ENCODE data around the gene CD247.

Gene CD247

GRCh38 chr1:167465018-167465417 is 53.3 kb downstream of the CD247 start:
- no peak for TF ChIP-seq ESRRG (CRISPR knock-in tag; IDR thresholded peaks at IDR 0.05)
- TF ChIP-seq TOX (CRISPR knock-in tag; IDR thresholded peaks at IDR 0.05; ENCODE audit: borderline replicate concordance), result no peak
- no peak for TF ChIP-seq ZNF565 (CRISPR knock-in tag; conservative IDR thresholded peaks at IDR 0.05; ENCODE audit: low read depth)
- no peak for TF ChIP-seq TCF4 (CRISPR knock-in tag; IDR thresholded peaks at IDR 0.05; ENCODE audit: borderline replicate concordance)
- TF ChIP-seq OSR1 (CRISPR knock-in tag; IDR thresholded peaks at IDR 0.05), result no peak
- ATAC-seq, result no peak

DNA sequence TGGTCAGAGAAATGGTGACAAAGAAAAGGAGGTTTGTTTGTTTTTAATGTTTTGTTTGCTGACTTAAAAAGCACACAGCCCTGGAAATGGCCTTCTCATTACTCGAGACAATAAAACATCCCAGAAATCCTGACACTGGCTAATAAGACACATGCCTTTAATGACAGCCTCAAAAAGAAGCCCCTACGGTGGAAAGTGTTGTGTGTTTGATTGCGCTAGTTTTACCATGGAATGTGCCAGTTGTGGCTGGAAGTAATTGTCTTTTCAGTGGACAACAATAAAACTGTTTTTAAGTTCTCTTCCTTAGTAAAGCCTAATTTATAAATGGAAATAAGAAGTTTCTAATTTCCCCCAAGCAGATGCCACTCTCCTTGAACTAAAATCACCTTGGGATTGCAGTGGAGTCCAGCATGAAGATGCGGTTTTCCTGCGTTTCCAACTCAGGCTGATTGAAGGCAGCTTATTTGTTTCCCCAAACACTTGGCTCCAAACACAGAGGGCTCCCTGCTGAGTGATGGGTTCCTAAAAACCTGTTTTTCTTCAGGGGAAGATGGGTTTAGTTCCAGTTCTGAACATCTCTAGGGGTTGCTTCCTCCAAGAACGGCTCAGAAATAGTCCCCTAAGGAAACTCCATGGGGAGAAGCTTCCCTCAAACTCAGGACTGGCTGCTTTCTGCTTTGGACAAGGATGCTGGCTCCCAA is 54.3 kb downstream of the CD247 start:
- TF ChIP-seq ZFP30 (CRISPR knock-in tag; IDR thresholded peaks at IDR 0.05) (no peak), OSR1 (CRISPR knock-in tag; IDR thresholded peaks at IDR 0.05) (no peak), TOX (CRISPR knock-in tag; IDR thresholded peaks at IDR 0.05; ENCODE audit: borderline replicate concordance) (no peak), ZNF8 (CRISPR knock-in tag; IDR thresholded peaks at IDR 0.05) (no peak), ESRRG (CRISPR knock-in tag; IDR thresholded peaks at IDR 0.05) (no peak), ZFP3 (CRISPR knock-in tag; IDR thresholded peaks at IDR 0.05) (no peak), ZC3H10 (CRISPR knock-in tag; IDR thresholded peaks at IDR 0.05) (no peak), BACH2 (CRISPR knock-in tag; IDR thresholded peaks at IDR 0.05; ENCODE audit: borderline replicate concordance) (no peak), ZNF565 (CRISPR knock-in tag; conservative IDR thresholded peaks at IDR 0.05; ENCODE audit: low read depth) (no peak), PPARA (CRISPR knock-in tag; IDR thresholded peaks at IDR 0.05; ENCODE audit: borderline replicate concordance) (no peak), TCF4 (CRISPR knock-in tag; IDR thresholded peaks at IDR 0.05; ENCODE audit: borderline replicate concordance) (no peak)
- ATAC-seq, result no peak

DNA sequence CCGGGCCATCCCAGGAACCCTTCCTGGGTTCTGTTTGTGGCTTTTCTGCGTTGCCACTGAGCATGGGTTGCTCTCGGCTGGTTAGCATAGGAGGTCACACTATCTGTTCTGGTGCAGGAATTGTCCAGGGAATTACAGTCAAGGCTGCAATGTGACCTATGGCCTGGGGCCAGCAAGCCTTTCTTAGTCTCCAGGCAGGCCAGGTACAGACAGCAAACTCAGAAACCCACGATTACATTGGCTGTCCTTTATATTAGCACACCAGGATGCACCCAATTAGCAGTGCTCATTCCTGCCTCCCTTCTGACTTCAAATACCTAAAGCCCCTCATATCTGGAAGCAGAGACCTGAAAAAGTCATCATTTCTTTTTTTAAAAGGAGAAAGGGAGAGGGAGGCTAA is 55.2 kb downstream of the CD247 start:
- no peak for ATAC-seq
- TF ChIP-seq OSR1 (CRISPR knock-in tag; IDR thresholded peaks at IDR 0.05) (no peak), PPARA (CRISPR knock-in tag; IDR thresholded peaks at IDR 0.05; ENCODE audit: borderline replicate concordance) (no peak), ZNF70 (CRISPR knock-in tag; IDR thresholded peaks at IDR 0.05) (no peak), TCF4 (CRISPR knock-in tag; IDR thresholded peaks at IDR 0.05; ENCODE audit: borderline replicate concordance) (no peak), ARNTL (CRISPR knock-in tag; IDR thresholded peaks at IDR 0.05; ENCODE audit: borderline replicate concordance, low read depth) (no peak), PATZ1 (CRISPR knock-in tag; IDR thresholded peaks at IDR 0.05; ENCODE audit: borderline replicate concordance) (no peak), CSDC2 (CRISPR knock-in tag; IDR thresholded peaks at IDR 0.05) (no peak), ZFP30 (CRISPR knock-in tag; IDR thresholded peaks at IDR 0.05) (no peak), TOX (CRISPR knock-in tag; IDR thresholded peaks at IDR 0.05; ENCODE audit: borderline replicate concordance) (no peak), ESRRG (CRISPR knock-in tag; IDR thresholded peaks at IDR 0.05) (no peak), CSRNP3 (CRISPR knock-in tag; IDR thresholded peaks at IDR 0.05) (no peak), GLIS3 (CRISPR knock-in tag; IDR thresholded peaks at IDR 0.05) (no peak), ZNF565 (CRISPR knock-in tag; conservative IDR thresholded peaks at IDR 0.05; ENCODE audit: low read depth) (no peak), SNAI2 (CRISPR knock-in tag; IDR thresholded peaks at IDR 0.05) (no peak)

- no peak for ATAC-seq
- TF ChIP-seq ZNF565 (CRISPR knock-in tag; conservative IDR thresholded peaks at IDR 0.05; ENCODE audit: low read depth), result no peak
- TF ChIP-seq ZNF70 (CRISPR knock-in tag; IDR thresholded peaks at IDR 0.05), result no peak
- no peak for TF ChIP-seq RARB (CRISPR knock-in tag; IDR thresholded peaks at IDR 0.05)
- TF ChIP-seq, protein P1, sequence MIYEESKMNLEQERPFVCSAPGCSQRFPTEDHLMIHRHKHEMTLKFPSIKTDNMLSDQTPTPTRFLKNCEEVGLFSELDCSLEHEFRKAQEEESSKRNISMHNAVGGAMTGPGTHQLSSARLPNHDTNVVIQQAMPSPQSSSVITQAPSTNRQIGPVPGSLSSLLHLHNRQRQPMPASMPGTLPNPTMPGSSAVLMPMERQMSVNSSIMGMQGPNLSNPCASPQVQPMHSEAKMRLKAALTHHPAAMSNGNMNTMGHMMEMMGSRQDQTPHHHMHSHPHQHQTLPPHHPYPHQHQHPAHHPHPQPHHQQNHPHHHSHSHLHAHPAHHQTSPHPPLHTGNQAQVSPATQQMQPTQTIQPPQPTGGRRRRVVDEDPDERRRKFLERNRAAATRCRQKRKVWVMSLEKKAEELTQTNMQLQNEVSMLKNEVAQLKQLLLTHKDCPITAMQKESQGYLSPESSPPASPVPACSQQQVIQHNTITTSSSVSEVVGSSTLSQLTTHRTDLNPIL (CRISPR knock-in tag; IDR thresholded peaks at IDR 0.05; ENCODE audit: low read depth), result no peak
- no peak for TF ChIP-seq BACH2 (CRISPR knock-in tag; IDR thresholded peaks at IDR 0.05; ENCODE audit: borderline replicate concordance)
- TF ChIP-seq OSR1 (CRISPR knock-in tag; IDR thresholded peaks at IDR 0.05), result no peak
- no peak for TF ChIP-seq PATZ1 (CRISPR knock-in tag; IDR thresholded peaks at IDR 0.05; ENCODE audit: borderline replicate concordance)
- no peak for TF ChIP-seq ZC3H10 (CRISPR knock-in tag; IDR thresholded peaks at IDR 0.05)
- TF ChIP-seq ARNTL (CRISPR knock-in tag; IDR thresholded peaks at IDR 0.05; ENCODE audit: borderline replicate concordance, low read depth), result no peak
- TF ChIP-seq TCF4 (CRISPR knock-in tag; IDR thresholded peaks at IDR 0.05; ENCODE audit: borderline replicate concordance), result no peak
- TF ChIP-seq ESRRG (CRISPR knock-in tag; IDR thresholded peaks at IDR 0.05), result no peak
These were observed 56.0 kb downstream of the CD247 start for GRCh38 chr1:167462341-167462740.
